ENCODE data around the gene RELA.

Gene RELA

GRCh38 chr11:65607614-65608426 is 54.9 kb downstream of the RELA start:
- no peak overlapping the region for H3K4me3 ChIP-seq (ENCODE audit: low read depth, low read length)
- no peak for TF ChIP-seq CTCF (IDR thresholded peaks at IDR 0.05; ENCODE audit: low read depth, low read length)

DNA sequence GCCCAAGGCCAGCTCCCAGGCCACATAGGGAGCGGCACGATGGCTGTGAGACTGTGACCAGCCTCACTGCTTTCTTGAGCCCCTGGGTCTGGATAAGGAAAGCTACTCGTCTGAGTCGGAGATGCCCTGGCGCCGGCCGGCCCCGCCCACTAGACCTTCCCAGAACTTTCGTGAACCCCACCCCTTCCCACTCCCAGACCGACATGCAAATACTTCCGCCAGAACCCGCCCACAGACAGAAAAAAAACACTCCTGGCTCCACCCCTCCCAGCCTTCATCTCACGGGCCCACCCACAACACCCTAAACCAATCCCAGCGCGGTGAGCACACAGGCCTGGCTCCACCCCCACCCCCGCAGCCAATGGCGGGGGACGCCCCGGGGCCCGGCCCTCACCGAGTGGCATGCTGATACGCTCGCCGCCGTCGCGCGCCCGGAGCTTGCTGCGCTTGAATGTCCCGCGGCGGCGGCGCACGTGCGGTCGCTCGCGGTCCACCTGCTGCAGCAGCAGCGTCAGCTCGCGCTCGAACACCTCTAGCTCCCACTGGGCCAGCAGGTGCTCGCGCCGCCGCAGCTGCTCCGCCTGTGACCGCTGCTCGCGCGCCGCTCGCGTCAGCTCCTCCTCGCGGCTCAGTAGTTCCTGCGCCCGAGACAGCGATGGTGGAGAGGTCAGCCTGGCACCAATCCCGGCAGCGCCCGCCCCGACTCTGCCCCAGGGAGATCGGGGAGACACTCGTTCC is 55.7 kb downstream of the RELA start:
- no peak for TF ChIP-seq CTCF (IDR thresholded peaks at IDR 0.05; ENCODE audit: low read depth, low read length)
- H3K4me3 ChIP-seq (ENCODE audit: low read depth, low read length): no peak overlapping the region

GRCh38 chr11:65604258-65604657 is 58.5 kb downstream of the RELA start:
- no peak overlapping the region for H3K4me3 ChIP-seq (ENCODE audit: low read depth, low read length)
- TF ChIP-seq CTCF (IDR thresholded peaks at IDR 0.05; ENCODE audit: low read depth, low read length): no peak

Measured in WI38 (cell line).